ENCODE data around the gene CCDC121.

CCDC121 gene

GRCh38 chr2:27628767-27629709 is at the start of gene CCDC121, which contains the start of gene GPN1:
TSS of gene CCDC121 (minus strand) at chr2:27629012. CDS start at chr2:27627799, 1,213 bp downstream.
TSS of gene GPN1 (plus strand) at chr2:27629050. CDS start at chr2:27629059, 9 bp downstream.
- DNase-seq (ENCODE audit: low read depth in 2 of 2), result peak; percentile 90 to 91

GRCh38 chr2:27672723-27673486 is 44.1 kb upstream of the CCDC121 start:
- DNase-seq (ENCODE audit: low read depth in 2 of 2), result no peak

- DNase-seq (ENCODE audit: low read depth in 2 of 2), result no peak
Measured at GRCh38 chr2:27671235-27671634, 42.4 kb upstream of the CCDC121 start.

GRCh38 chr2:27667446-27667845 is 38.6 kb upstream of the CCDC121 start:
- no peak for DNase-seq (ENCODE audit: low read depth in 2 of 2)

- DNase-seq (ENCODE audit: low read depth in 2 of 2), result no peak
Measured at GRCh38 chr2:27664622-27665363, 36.0 kb upstream of the CCDC121 start.

- no peak for DNase-seq (ENCODE audit: low read depth in 2 of 2)
Measured at GRCh38 chr2:27664154-27664574, 35.4 kb upstream of the CCDC121 start.

- DNase-seq (ENCODE audit: low read depth in 2 of 2), result peak; percentile 50 to 52
Measured at GRCh38 chr2:27663285-27664153, 34.7 kb upstream of the CCDC121 start, which contains the start of the genes SLC4A1AP and SUPT7L. TSS of gene SLC4A1AP (plus strand) at chr2:27663889. CDS start at chr2:27663915, 26 bp downstream. TSS of gene SUPT7L (minus strand) at chr2:27663614. CDS start at chr2:27662192, 1,422 bp downstream.

GRCh38 chr2:27661371-27661770 is 32.6 kb upstream of the CCDC121 start:
- no peak for DNase-seq (ENCODE audit: low read depth in 2 of 2)

- no peak for DNase-seq (ENCODE audit: low read depth in 2 of 2)
Measured at GRCh38 chr2:27655155-27655951, 26.5 kb upstream of the CCDC121 start.

- no peak for DNase-seq (ENCODE audit: low read depth in 2 of 2)
Measured at GRCh38 chr2:27653397-27653796, 24.6 kb upstream of the CCDC121 start.

- no peak for DNase-seq (ENCODE audit: low read depth in 2 of 2)
Measured at GRCh38 chr2:27652790-27653189, 24.0 kb upstream of the CCDC121 start.

GRCh38 chr2:27652341-27652740 is 23.5 kb upstream of the CCDC121 start:
- no peak for DNase-seq (ENCODE audit: low read depth in 2 of 2)

GRCh38 chr2:27651056-27651455 is 22.2 kb upstream of the CCDC121 start:
- DNase-seq (ENCODE audit: low read depth in 2 of 2), result no peak

- no peak for DNase-seq (ENCODE audit: low read depth in 2 of 2)
Measured at GRCh38 chr2:27647737-27648136, 18.9 kb upstream of the CCDC121 start.

GRCh38 chr2:27647289-27647688 is 18.5 kb upstream of the CCDC121 start:
- no peak for DNase-seq (ENCODE audit: low read depth in 2 of 2)

- DNase-seq (ENCODE audit: low read depth in 2 of 2), result no peak
Measured at GRCh38 chr2:27645197-27645596, 16.4 kb upstream of the CCDC121 start.

GRCh38 chr2:27640722-27641245 is 12.0 kb upstream of the CCDC121 start:
- no peak for DNase-seq (ENCODE audit: low read depth in 2 of 2)

GRCh38 chr2:27638709-27639108 is 9.9 kb upstream of the CCDC121 start:
- no peak for DNase-seq (ENCODE audit: low read depth in 2 of 2)

GRCh38 chr2:27638037-27638637 is 9.3 kb upstream of the CCDC121 start:
- no peak for DNase-seq (ENCODE audit: low read depth in 2 of 2)

Data from stimulated activated CD8-positive, alpha-beta memory T cell treated with anti-CD3 and anti-CD28 coated beads, Interleukin-2, amount 100 ng/mL, for 1 hour (primary cell).